ENCODE data around the gene KIF11.

The KIF11 gene

GRCh38 chr10:92656266-92656961, 63.5 kb downstream of the KIF11 start:
- no peak for DNase-seq (ENCODE audit: insufficient read length, low spot score)
- no peak for FAIRE-seq
- TF ChIP-seq CTCF (IDR thresholded peaks at IDR 0.05; ENCODE audit: insufficient read depth, missing control alignments): no peak

- no peak for FAIRE-seq
- TF ChIP-seq CTCF (IDR thresholded peaks at IDR 0.05; ENCODE audit: insufficient read depth, missing control alignments): no peak
- DNase-seq (ENCODE audit: insufficient read length, low spot score): no peak
Measured at GRCh38 chr10:92657024-92657423, 64.1 kb downstream of the KIF11 start.

GRCh38 chr10:92662848-92663247, 69.9 kb downstream of the KIF11 start:
- DNase-seq (ENCODE audit: insufficient read length, low spot score) (no peak), FAIRE-seq (no peak)
- TF ChIP-seq CTCF (IDR thresholded peaks at IDR 0.05; ENCODE audit: insufficient read depth, missing control alignments): no peak

GRCh38 chr10:92664322-92664721, 71.4 kb downstream of the KIF11 start:
- DNase-seq (ENCODE audit: insufficient read length, low spot score) (no peak), FAIRE-seq (no peak)
- no peak for TF ChIP-seq CTCF (IDR thresholded peaks at IDR 0.05; ENCODE audit: insufficient read depth, missing control alignments)

GRCh38 chr10:92667078-92667477, 74.1 kb downstream of the KIF11 start:
- no peak for FAIRE-seq
- no peak for TF ChIP-seq CTCF (IDR thresholded peaks at IDR 0.05; ENCODE audit: insufficient read depth, missing control alignments)
- no peak for DNase-seq (ENCODE audit: insufficient read length, low spot score)

- no peak for FAIRE-seq
- DNase-seq (ENCODE audit: insufficient read length, low spot score): no peak
- no peak for TF ChIP-seq CTCF (IDR thresholded peaks at IDR 0.05; ENCODE audit: insufficient read depth, missing control alignments)
Measured at GRCh38 chr10:92677708-92678107, 84.8 kb downstream of the KIF11 start.

GRCh38 chr10:92678206-92678605, 85.3 kb downstream of the KIF11 start:
- no peak for DNase-seq (ENCODE audit: insufficient read length, low spot score)
- FAIRE-seq: no peak
- TF ChIP-seq CTCF (IDR thresholded peaks at IDR 0.05; ENCODE audit: insufficient read depth, missing control alignments): no peak
